PFSK-1 (cell line): Measurements from ENCODE around the gene CLEC11A.

Source experiments
- FOXP2 ChIP-seq: optimal IDR thresholded peaks from 2 replicates; pipeline ENCODE3; 2011; ENCODE audit warnings: borderline replicate concordance, control low read depth, inconsistent platforms; ENCODE audit not compliant: insufficient read depth; ENCODE audit errors: extremely low read length, extremely low read depth
- POLR2AphosphoS5 ChIP-seq: IDR thresholded peaks from 2 replicates; pipeline ENCODE4 v1.6.1; 2012; ENCODE audit warnings: low read depth, mild to moderate bottlenecking, control low read depth, low read length, moderate library complexity
- REST ChIP-seq, 2 experiments: IDR thresholded peaks; 2 replicates each; pipeline versions ENCODE4 v1.6.1 to v1.8.0; 2011 to 2012; ENCODE audit warnings: low read depth in 2 of 2, low read length in 2 of 2, control low read depth in 1 of 2, inconsistent platforms in 1 of 2, mild to moderate bottlenecking in 1 of 2, moderate library complexity in 1 of 2; ENCODE audit not compliant: insufficient read depth in 1 of 2
- SIN3A ChIP-seq: IDR thresholded peaks from 2 replicates; pipeline ENCODE4 v1.6.1; 2012; ENCODE audit warnings: mild to moderate bottlenecking, low read length, moderate library complexity, borderline replicate concordance; ENCODE audit not compliant: insufficient read depth
- TAF1 ChIP-seq: IDR thresholded peaks from 2 replicates; pipeline ENCODE4 v1.6.1; 2012; ENCODE audit warnings: low read length, control low read depth, borderline replicate concordance; ENCODE audit not compliant: insufficient read depth

The CLEC11A gene

DNA sequence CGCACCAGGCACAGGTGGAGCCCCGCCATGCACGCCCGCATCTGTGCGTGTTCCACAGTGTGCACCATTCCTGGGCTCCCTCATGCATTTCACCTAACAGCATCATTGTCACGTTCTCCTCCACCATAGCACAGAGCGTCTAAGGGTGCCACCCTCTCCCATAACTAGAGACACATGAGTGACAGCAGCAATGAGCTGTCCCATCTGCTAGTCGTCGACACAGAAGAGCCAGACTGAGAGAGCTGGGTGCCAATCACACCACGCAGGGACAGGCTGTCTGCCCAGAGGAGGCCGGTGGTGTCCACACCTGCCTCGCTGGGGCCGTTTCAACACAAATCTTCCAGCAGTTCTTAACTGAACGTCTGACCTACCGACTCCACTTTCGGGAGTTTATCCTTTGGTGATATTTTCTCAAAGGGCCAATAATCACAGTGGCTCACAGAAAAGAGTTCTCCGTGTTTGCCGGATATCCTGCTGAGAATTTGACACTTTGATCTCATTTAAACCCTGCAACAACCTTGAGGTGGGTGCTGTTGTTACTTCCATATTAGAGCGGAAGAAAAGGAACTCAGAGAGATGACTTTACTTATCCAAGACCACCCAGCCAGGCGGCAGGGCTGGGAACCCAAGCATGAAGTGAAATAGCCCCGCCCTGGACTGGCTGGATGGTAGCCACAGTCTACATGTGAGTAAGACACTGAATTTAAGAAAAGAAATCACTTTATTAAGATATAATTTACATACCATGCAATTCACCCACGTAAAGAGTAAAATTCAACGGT, 16.2 kb downstream of the CLEC11A start:
- no peak for TF ChIP-seq FOXP2
- TF ChIP-seq SIN3A, result no peak
- no peak for TF ChIP-seq REST (IDR thresholded peaks at IDR 0.05; ENCODE audit: insufficient read depth in 1 of 2, low read depth in 2 of 2, low read length in 2 of 2)
- TF ChIP-seq TAF1, result no peak
- no peak for TF ChIP-seq POLR2AphosphoS5

- no peak for TF ChIP-seq TAF1
- no peak for TF ChIP-seq SIN3A
- no peak for TF ChIP-seq REST (IDR thresholded peaks at IDR 0.05; ENCODE audit: insufficient read depth in 1 of 2, low read depth in 2 of 2, low read length in 2 of 2)
- no peak for TF ChIP-seq POLR2AphosphoS5
Measured at GRCh38 chr19:50739914-50740426, 16.8 kb downstream of the CLEC11A start.

GRCh38 chr19:50741179-50741933, 18.2 kb downstream of the CLEC11A start:
- no peak for TF ChIP-seq FOXP2
- TF ChIP-seq SIN3A, result no peak
- TF ChIP-seq TAF1, result no peak
- no peak for TF ChIP-seq REST (IDR thresholded peaks at IDR 0.05; ENCODE audit: insufficient read depth in 1 of 2, low read depth in 2 of 2, low read length in 2 of 2)
- TF ChIP-seq POLR2AphosphoS5, result no peak

- no peak for TF ChIP-seq SIN3A
- TF ChIP-seq TAF1, result no peak
- TF ChIP-seq REST (IDR thresholded peaks at IDR 0.05; ENCODE audit: insufficient read depth in 1 of 2, low read depth in 2 of 2, low read length in 2 of 2), result no peak
- TF ChIP-seq FOXP2, result no peak
- TF ChIP-seq POLR2AphosphoS5, result no peak
Measured at GRCh38 chr19:50743537-50743936, 20.4 kb downstream of the CLEC11A start.
